ENCODE results near the gene OR8D2.

- TF ChIP-seq TAF1 (IDR thresholded peaks at IDR 0.05; ENCODE audit: low read depth, low read length) (no peak), POLR2AphosphoS5 (IDR thresholded peaks at IDR 0.05; ENCODE audit: low read depth, low read length) (no peak), POLR2A (IDR thresholded peaks at IDR 0.05; ENCODE audit: low read depth, low read length) (no peak)
Observed at GRCh38 chr11:124294687-124295086, 25.3 kb downstream of the OR8D2 start.

Data from GM12891 (cell line).